Esophagus squamous epithelium (tissue), 5 donors: ENCODE measurements around the gene PLCB1. TPM values are rescaled to one million over a fixed set of nuclear protein-coding genes. Genes with fewer than 3 reads are reported as not detected.

Experiments
- DNase-seq: peaks from one replicate; lab custom pipeline; 2025; lab: John Stamatoyannopoulos, UW
- H3K27ac ChIP-seq, 4 donors: fragments of 200-600 bp; sonication (generic); one replicate each; pipeline ENCODE4 v1.5.1; 2016 to 2019; ENCODE audit warnings: mild to moderate bottlenecking in 1 of 4
- H3K27me3 ChIP-seq, 4 donors: fragments of 200-600 bp; sonication (generic); 1 replicate in 3 of 4; 2 replicates in 1 of 4; pipeline versions ENCODE4 v1.5.1 to v1.6.0; 2017 to 2021; ENCODE audit warnings: antibody characterized with exemption in 1 of 4
- H3K36me3 ChIP-seq, 3 donors: fragments of 200-600 bp; sonication (generic); one replicate each; pipeline ENCODE4 v1.5.1; 2016 to 2019
- H3K4me1 ChIP-seq, 3 donors: fragments of 200-600 bp; sonication (generic); one replicate each; pipeline ENCODE4 v1.5.1; 2017 to 2019
- H3K4me3 ChIP-seq, 4 donors: fragments of 200-600 bp; sonication (generic); 1 replicate in 3 of 4; 2 replicates in 1 of 4; pipeline ENCODE4 v1.5.1; 2016 to 2019; ENCODE audit warnings: mild to moderate bottlenecking in 2 of 4, moderate library complexity in 1 of 4
- H3K9me3 ChIP-seq, 3 donors: fragments of 200-600 bp; sonication (generic); one replicate each; pipeline ENCODE4 v1.5.1; 2016 to 2019
- POLR2A ChIP-seq, 4 donors: fragments of 450-650 bp; IDR thresholded peaks; one replicate each; pipeline ENCODE4 v1.6.1; 2017; ENCODE audit warnings: antibody characterized with exemption in 4 of 4, mild to moderate bottlenecking in 4 of 4, moderate library complexity in 3 of 4
- WGBS, 2 donors: methylation state at CpG; one replicate each; pipeline ENCODE4 v1.1.5; 2018; 5-methylcytosine and 5-hydroxymethylcytosine counted together
- intact Hi-C: fragments of 100-400 bp; cut with DNase I; formaldehyde crosslinking; loops from one replicate; pipeline ENCODE4 v1.15.0; 2022
- total RNA-seq, 4 donors: library from RNA; depleted of rRNA; stranded (reverse); fragments of >200 nt; gene quantifications; one replicate each; pipeline ENCODE4 v1.1.0, GENCODE V29; 2016
- TF ChIP-seq, protein P1 (sequence below), 6 experiments: fragments of 450-650 bp in 4 of 6; fragments of 200-600 bp in 2 of 6; sonication (generic) in 2 of 6; IDR thresholded peaks; one replicate each; pipeline ENCODE4 v1.5.1; 2016 to 2019; ENCODE audit warnings: antibody characterized with exemption in 6 of 6, mild to moderate bottlenecking in 4 of 6, moderate library complexity in 4 of 6
- donor health status: DM: yes; HTN: yes; CAD: no.

The PLCB1 gene
- total RNA-seq, 4 donors from 2014 or later, result 1.9 to 20.4 (median 5.0) TPM

DNA sequence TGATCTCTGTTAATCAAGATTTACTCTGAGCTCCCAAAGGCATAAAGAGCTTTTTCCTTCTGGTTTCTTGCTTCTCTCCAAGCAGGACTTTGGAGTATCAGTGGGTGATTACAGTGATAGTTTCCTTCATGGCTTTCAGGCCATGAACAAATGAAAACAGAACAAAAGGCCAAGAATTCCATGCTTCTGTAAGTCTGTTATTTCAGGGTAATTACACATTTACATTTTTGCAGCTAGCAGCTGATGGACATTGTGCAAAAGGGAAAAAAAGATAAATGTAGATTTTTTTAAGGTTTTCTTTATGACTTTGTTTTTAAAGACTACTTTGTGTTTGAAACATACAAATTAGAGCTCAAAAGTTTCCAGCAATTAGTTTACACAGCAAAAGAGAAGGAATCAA is 441.6 kb downstream of the PLCB1 start:
- intact Hi-C loops, result no loop called here

GRCh38 chr20:8575114-8575513 is 443.0 kb downstream of the PLCB1 start:
- intact Hi-C loops, result no loop called here
- 88 to 90% methylated on average over 3 of the region's 3 CpGs for WGBS, 2 donors
- H3K4me3 ChIP-seq, result no peak overlapping the region
- H3K27me3 ChIP-seq, result no peaks in the 10 kb centered on the region
- no peak for DNase-seq
- no peaks in the 10 kb centered on the region for H3K36me3 ChIP-seq
- H3K4me1 ChIP-seq, result no peaks in the 10 kb centered on the region
- TF ChIP-seq, protein P1, sequence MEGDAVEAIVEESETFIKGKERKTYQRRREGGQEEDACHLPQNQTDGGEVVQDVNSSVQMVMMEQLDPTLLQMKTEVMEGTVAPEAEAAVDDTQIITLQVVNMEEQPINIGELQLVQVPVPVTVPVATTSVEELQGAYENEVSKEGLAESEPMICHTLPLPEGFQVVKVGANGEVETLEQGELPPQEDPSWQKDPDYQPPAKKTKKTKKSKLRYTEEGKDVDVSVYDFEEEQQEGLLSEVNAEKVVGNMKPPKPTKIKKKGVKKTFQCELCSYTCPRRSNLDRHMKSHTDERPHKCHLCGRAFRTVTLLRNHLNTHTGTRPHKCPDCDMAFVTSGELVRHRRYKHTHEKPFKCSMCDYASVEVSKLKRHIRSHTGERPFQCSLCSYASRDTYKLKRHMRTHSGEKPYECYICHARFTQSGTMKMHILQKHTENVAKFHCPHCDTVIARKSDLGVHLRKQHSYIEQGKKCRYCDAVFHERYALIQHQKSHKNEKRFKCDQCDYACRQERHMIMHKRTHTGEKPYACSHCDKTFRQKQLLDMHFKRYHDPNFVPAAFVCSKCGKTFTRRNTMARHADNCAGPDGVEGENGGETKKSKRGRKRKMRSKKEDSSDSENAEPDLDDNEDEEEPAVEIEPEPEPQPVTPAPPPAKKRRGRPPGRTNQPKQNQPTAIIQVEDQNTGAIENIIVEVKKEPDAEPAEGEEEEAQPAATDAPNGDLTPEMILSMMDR (IDR thresholded peaks at IDR 0.05), result no peak
- TF ChIP-seq POLR2A (IDR thresholded peaks at IDR 0.05), result no peak
- no peaks in the 10 kb centered on the region for H3K9me3 ChIP-seq
- no peak overlapping the region for H3K27ac ChIP-seq

More for the DNA sequence above, 441.6 kb downstream of the PLCB1 start:
- Histone ChIP-seq H3K4me3 (no peak overlapping the region), H3K4me1 (no peaks in the 10 kb centered on the region), H3K9me3 (no peaks in the 10 kb centered on the region), H3K36me3 (no peaks in the 10 kb centered on the region), H3K27me3 (no peaks in the 10 kb centered on the region), H3K27ac (no peak overlapping the region)
- TF ChIP-seq, protein P1 (IDR thresholded peaks at IDR 0.05), result no peak
- no peak for TF ChIP-seq POLR2A (IDR thresholded peaks at IDR 0.05)
- DNase-seq, result no peak

GRCh38 chr20:8578161-8578865 is 446.2 kb downstream of the PLCB1 start:
- Histone ChIP-seq H3K36me3 (no peaks in the 10 kb centered on the region), H3K27ac (no peak overlapping the region), H3K4me3 (no peak overlapping the region), H3K4me1 (no peaks in the 10 kb centered on the region), H3K27me3 (no peaks in the 10 kb centered on the region), H3K9me3 (no peaks in the 10 kb centered on the region)
- intact Hi-C loops, result no loop called here
- 48 to 59% methylated on average over 3 of the region's 3 CpGs for WGBS, 2 donors
- no peak for TF ChIP-seq POLR2A (IDR thresholded peaks at IDR 0.05)
- TF ChIP-seq, protein P1 (IDR thresholded peaks at IDR 0.05), result no peak
- no peak for DNase-seq

- no peaks in the 10 kb centered on the region for H3K36me3 ChIP-seq
- intact Hi-C loops, result no loop called here
- TF ChIP-seq, protein P1 (IDR thresholded peaks at IDR 0.05), result no peak
- no peak for TF ChIP-seq POLR2A (IDR thresholded peaks at IDR 0.05)
- no peaks in the 10 kb centered on the region for H3K27me3 ChIP-seq
- no peaks in the 10 kb centered on the region for H3K4me1 ChIP-seq
- WGBS, 2 donors, result 69 to 75% methylated on average over 2 to 3 of the region's 3 CpGs
- H3K27ac ChIP-seq, result no peak overlapping the region
- no peak for DNase-seq
- no peak overlapping the region for H3K4me3 ChIP-seq
- H3K9me3 ChIP-seq, result no peaks in the 10 kb centered on the region
Observed at GRCh38 chr20:8579035-8579434, 447.0 kb downstream of the PLCB1 start.

GRCh38 chr20:8581446-8582183 is 449.5 kb downstream of the PLCB1 start:
- intact Hi-C loops, result no loop called here
- Histone ChIP-seq H3K9me3 (no peaks in the 10 kb centered on the region), H3K4me3 (no peak overlapping the region), H3K36me3 (no peaks in the 10 kb centered on the region), H3K27ac (no peak overlapping the region), H3K4me1 (no peaks in the 10 kb centered on the region), H3K27me3 (no peaks in the 10 kb centered on the region)
- TF ChIP-seq, protein P1 (IDR thresholded peaks at IDR 0.05), result no peak
- TF ChIP-seq POLR2A (IDR thresholded peaks at IDR 0.05), result no peak
- WGBS, 2 donors, result 71 to 92% methylated on average over 3 of the region's 3 CpGs
- no peak for DNase-seq
